Activated naive CD8-positive, alpha-beta T cell treated with anti-CD3 and anti-CD28 coated beads, Interleukin-2, amount 50 U/mL, for 24 hours (primary cell): ENCODE data around the gene HSD17B1.

Source experiments
- ATAC-seq: fragments of 150-1000 bp; cut with Tn5 transposase; one replicate; pipeline ENCODE4 v1.10.0; 2021
- DNase-seq: peaks from one replicate; pipeline ENCODE4 v3.0.0; 2021
- H3K27ac Mint-ChIP-seq: one replicate; pipeline ENCODE4 v1.8.0; 2021; ENCODE audit warnings: mild to moderate bottlenecking, mixed read lengths
- H3K27me3 Mint-ChIP-seq: one replicate; pipeline ENCODE4 v1.8.0; 2021; ENCODE audit warnings: mixed read lengths
- H3K36me3 Mint-ChIP-seq: one replicate; pipeline ENCODE4 v1.8.0; 2021; ENCODE audit warnings: low read depth, mixed read lengths
- H3K4me1 Mint-ChIP-seq: one replicate; pipeline ENCODE4 v1.8.0; 2021; ENCODE audit warnings: mixed read lengths
- H3K4me3 Mint-ChIP-seq: one replicate; pipeline ENCODE4 v1.8.0; 2021; ENCODE audit warnings: mild to moderate bottlenecking, moderate library complexity, mixed read lengths
- H3K9me3 Mint-ChIP-seq: one replicate; pipeline ENCODE4 v1.8.0; 2021; ENCODE audit warnings: mixed read lengths

HSD17B1 gene

GRCh38 chr17:42579794-42580551 is 27.2 kb downstream of the HSD17B1 start:
- H3K4me1 Mint-ChIP-seq: peaks cover 35% of the 10 kb centered on the region
- H3K4me3 Mint-ChIP-seq: no peak overlapping the region
- peak overlapping the region; percentile 48 for H3K27ac Mint-ChIP-seq
- H3K36me3 Mint-ChIP-seq: peaks cover 35% of the 10 kb centered on the region
- no peaks in the 10 kb centered on the region for H3K9me3 Mint-ChIP-seq
- H3K27me3 Mint-ChIP-seq: no peaks in the 10 kb centered on the region
- ATAC-seq (no peak), DNase-seq (no peak)

GRCh38 chr17:42581744-42582270 is 29.1 kb downstream of the HSD17B1 start:
- Mint-ChIP-seq H3K27me3 (no peaks in the 10 kb centered on the region), H3K9me3 (no peaks in the 10 kb centered on the region), H3K27ac (no peak overlapping the region), H3K36me3 (peaks cover 20% of the 10 kb centered on the region), H3K4me1 (peaks cover 22% of the 10 kb centered on the region), H3K4me3 (no peak overlapping the region)
- ATAC-seq (no peak), DNase-seq (no peak)

- Mint-ChIP-seq H3K4me3 (no peak overlapping the region), H3K36me3 (peaks cover 16% of the 10 kb centered on the region)
Measured at GRCh38 chr17:42584880-42585279, 32.2 kb downstream of the HSD17B1 start.

GRCh38 chr17:42585353-42585752 is 32.6 kb downstream of the HSD17B1 start:
- no peak for DNase-seq

More at GRCh38 chr17:42584880-42585279, 32.2 kb downstream of the HSD17B1 start:
- Mint-ChIP-seq H3K9me3 (no peaks in the 10 kb centered on the region), H3K4me1 (peaks cover 4% of the 10 kb centered on the region), H3K27ac (no peak overlapping the region), H3K27me3 (no peaks in the 10 kb centered on the region)
- no peak for DNase-seq
- ATAC-seq: no peak

GRCh38 chr17:42586514-42587230 is 33.9 kb downstream of the HSD17B1 start:
- Mint-ChIP-seq H3K27me3 (no peaks in the 10 kb centered on the region), H3K36me3 (peaks cover 18% of the 10 kb centered on the region), H3K4me1 (peaks cover 4% of the 10 kb centered on the region), H3K4me3 (no peak overlapping the region), H3K27ac (no peak overlapping the region), H3K9me3 (no peaks in the 10 kb centered on the region)
- ATAC-seq (no peak), DNase-seq (no peak)

More at GRCh38 chr17:42585353-42585752, 32.6 kb downstream of the HSD17B1 start:
- Mint-ChIP-seq H3K27me3 (no peaks in the 10 kb centered on the region), H3K4me3 (no peak overlapping the region), H3K27ac (no peak overlapping the region), H3K36me3 (peaks cover 14% of the 10 kb centered on the region), H3K4me1 (peaks cover 4% of the 10 kb centered on the region), H3K9me3 (no peaks in the 10 kb centered on the region)
- no peak for ATAC-seq

GRCh38 chr17:42590886-42591285 is 38.2 kb downstream of the HSD17B1 start:
- DNase-seq (no peak), ATAC-seq (no peak)
- no peaks in the 10 kb centered on the region for H3K27me3 Mint-ChIP-seq
- H3K36me3 Mint-ChIP-seq: peaks cover 13% of the 10 kb centered on the region
- no peak overlapping the region for H3K4me3 Mint-ChIP-seq
- peaks cover 2% of the 10 kb centered on the region for H3K4me1 Mint-ChIP-seq
- H3K27ac Mint-ChIP-seq: no peak overlapping the region
- no peaks in the 10 kb centered on the region for H3K9me3 Mint-ChIP-seq

GRCh38 chr17:42591411-42591810 is 38.7 kb downstream of the HSD17B1 start:
- H3K9me3 Mint-ChIP-seq: no peaks in the 10 kb centered on the region

GRCh38 chr17:42596386-42596785 is 43.7 kb downstream of the HSD17B1 start:
- Mint-ChIP-seq H3K27ac (no peak overlapping the region), H3K27me3 (no peaks in the 10 kb centered on the region), H3K9me3 (no peaks in the 10 kb centered on the region), H3K4me1 (peaks cover 11% of the 10 kb centered on the region), H3K4me3 (no peak overlapping the region), H3K36me3 (peaks cover 6% of the 10 kb centered on the region)
- DNase-seq (no peak), ATAC-seq (no peak)

More at GRCh38 chr17:42591411-42591810, 38.7 kb downstream of the HSD17B1 start:
- Mint-ChIP-seq H3K4me1 (peaks cover 2% of the 10 kb centered on the region), H3K36me3 (peaks cover 14% of the 10 kb centered on the region), H3K27ac (no peak overlapping the region), H3K27me3 (no peaks in the 10 kb centered on the region), H3K4me3 (no peak overlapping the region)
- ATAC-seq (no peak), DNase-seq (no peak)

GRCh38 chr17:42598905-42599304 is 46.2 kb downstream of the HSD17B1 start:
- ATAC-seq: no peak
- no peaks in the 10 kb centered on the region for H3K27me3 Mint-ChIP-seq
- H3K4me1 Mint-ChIP-seq: peaks cover 23% of the 10 kb centered on the region
- H3K27ac Mint-ChIP-seq: no peak overlapping the region
- H3K4me3 Mint-ChIP-seq: no peak overlapping the region
- H3K36me3 Mint-ChIP-seq: peaks cover 6% of the 10 kb centered on the region
- no peak for DNase-seq
- no peaks in the 10 kb centered on the region for H3K9me3 Mint-ChIP-seq

- ATAC-seq: no peak
Measured at GRCh38 chr17:42603318-42603717, 50.6 kb downstream of the HSD17B1 start.

More at GRCh38 chr17:42603318-42603717, 50.6 kb downstream of the HSD17B1 start:
- DNase-seq: no peak
- H3K4me1 Mint-ChIP-seq: peaks cover 64% of the 10 kb centered on the region
- H3K4me3 Mint-ChIP-seq: no peak overlapping the region
- no peak overlapping the region for H3K27ac Mint-ChIP-seq
- no peaks in the 10 kb centered on the region for H3K27me3 Mint-ChIP-seq
- no peaks in the 10 kb centered on the region for H3K9me3 Mint-ChIP-seq
- peaks cover 2% of the 10 kb centered on the region for H3K36me3 Mint-ChIP-seq
